HG03196 (cell line): Measurements from ENCODE around the gene MYL2.
"Not testable (repeated sequence)": the region's sequence is repeated elsewhere in the genome, so short reads cannot be mapped to it uniquely, and the experiment has no call there.

ENCODE experiments used
- ATAC-seq: cut with Tn5 transposase; IDR thresholded peaks from one replicate; pipeline ENCODE4 v1.9.1; 2021; ENCODE audit not compliant: unreplicated experiment

MYL2 gene, protein sequence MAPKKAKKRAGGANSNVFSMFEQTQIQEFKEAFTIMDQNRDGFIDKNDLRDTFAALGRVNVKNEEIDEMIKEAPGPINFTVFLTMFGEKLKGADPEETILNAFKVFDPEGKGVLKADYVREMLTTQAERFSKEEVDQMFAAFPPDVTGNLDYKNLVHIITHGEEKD

DNA sequence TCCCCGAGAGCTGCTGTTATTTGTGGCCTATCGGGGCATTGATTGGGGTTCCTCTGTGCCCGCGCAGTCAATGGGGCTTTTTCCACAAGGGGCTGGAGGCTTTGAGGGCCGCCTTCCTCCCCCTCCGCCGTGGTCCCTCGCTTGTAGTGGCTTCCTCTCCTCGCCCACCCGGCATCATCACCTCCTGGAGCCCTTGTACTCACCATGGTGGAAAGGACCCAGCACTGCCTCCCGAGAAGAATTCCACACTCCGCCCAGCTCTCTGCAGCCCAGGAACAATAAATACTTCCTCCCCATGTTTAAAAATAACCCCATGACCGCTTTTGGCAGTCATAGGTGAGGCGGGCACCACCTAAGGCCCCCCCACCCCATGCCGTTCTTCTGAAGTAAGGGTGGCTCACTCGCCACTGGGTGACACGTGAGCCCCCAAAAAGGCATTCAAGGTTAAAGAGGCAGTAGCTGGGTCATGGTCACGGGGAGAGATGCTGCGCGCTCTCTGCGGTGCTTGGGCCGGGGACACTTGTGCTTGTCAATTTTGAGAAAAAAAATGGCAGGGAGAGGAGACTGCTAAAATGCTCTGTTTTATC lies at the start of gene MYL2:
TSS of gene MYL2 (minus strand) at position 256 of the 587 bp plus-strand sequence. CDS start at position 206, 50 bp downstream.
- ATAC-seq = no peak

DNA sequence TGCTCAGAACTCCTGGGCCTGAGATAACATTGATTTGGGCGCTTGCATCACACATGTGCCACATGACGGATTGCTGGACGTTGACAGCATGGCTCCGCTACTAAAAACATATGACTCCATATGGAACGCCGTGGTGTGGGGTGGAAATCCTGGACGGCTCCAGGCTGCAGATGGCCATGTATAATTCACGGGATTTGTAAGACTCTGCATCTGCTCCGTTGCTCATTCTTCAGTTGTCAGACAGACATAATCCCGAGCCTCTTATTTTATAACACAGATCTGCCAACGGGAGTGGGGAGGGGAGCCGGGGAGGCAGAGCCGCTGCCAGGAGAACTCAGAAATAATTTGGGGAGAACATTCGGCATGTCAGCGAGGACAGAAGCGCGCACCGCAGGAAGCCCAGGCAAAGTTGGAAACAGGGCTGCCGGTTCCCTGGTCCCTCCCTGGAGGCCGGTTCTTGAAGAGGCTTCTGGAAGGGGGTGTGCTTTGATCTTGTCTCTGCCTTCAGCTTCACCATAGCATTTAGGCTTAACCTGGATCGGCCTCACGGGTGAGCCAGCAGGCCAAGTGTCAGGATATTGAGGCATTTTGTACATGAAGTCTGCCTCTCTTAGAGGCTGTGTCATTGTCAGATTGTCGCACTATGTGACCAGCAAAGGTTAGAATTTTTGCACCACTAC lies 45.8 kb upstream of the MYL2 start:
- ATAC-seq = no peak

DNA sequence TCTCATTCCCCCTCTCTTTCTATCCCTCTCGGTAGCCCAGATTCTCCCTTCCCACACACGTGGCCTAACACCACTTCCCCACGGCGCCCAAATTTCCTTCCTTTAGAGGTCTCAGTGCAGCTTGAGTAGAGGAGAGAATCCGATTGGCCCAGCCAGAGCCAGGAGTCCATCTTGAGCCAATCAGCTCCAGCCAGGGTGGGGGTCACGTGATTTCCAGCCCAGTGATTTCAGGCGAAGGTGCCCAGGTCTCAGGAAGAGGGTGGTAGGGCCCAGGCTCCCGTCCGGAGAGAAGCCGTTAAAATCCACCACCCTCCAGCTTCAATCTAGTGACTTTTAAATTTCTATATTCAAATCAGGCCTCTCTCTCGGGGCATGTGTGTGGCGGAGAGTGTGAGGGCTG lies 45.2 kb upstream of the MYL2 start:
- ATAC-seq = no peak

DNA sequence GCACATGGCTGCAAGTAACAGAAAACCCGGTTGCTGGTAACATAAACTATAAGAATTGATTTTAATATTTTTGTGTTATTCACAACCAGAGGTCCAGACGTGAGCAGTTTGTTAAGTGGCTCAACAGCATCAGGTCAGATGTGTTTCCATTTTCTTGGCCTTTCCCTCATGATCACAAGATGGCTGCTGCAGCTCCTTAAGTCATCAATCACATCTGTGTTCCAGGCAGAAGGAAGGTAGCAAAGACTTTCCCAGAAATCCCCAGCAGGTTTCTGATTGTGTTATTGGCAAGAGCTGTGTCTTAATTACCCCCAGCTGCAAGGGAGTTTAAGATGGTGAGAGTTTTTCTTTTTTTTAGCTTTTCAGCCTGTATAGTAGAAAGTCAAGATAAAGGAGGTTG lies 40.4 kb upstream of the MYL2 start:
- no peak for ATAC-seq

DNA sequence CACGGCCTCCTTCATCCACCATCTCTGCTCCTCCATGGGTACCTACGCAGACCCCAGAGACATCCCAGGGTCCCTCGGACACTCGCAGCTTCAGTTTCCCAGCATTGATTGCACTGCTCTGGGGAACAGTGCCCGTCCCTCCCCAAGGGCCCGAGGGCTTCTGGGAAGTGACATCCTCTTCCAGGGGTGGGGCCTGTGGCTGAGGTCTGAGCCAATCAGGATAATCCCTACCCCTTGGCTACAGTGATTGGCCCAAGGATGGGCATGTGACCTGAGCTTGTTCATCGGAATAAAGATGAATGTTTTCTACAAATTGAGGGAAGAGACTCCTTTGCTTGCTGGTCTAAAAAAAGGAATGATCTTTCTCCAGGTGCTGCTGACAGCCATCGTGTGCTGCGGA lies 37.3 kb upstream of the MYL2 start:
- no peak for ATAC-seq

DNA sequence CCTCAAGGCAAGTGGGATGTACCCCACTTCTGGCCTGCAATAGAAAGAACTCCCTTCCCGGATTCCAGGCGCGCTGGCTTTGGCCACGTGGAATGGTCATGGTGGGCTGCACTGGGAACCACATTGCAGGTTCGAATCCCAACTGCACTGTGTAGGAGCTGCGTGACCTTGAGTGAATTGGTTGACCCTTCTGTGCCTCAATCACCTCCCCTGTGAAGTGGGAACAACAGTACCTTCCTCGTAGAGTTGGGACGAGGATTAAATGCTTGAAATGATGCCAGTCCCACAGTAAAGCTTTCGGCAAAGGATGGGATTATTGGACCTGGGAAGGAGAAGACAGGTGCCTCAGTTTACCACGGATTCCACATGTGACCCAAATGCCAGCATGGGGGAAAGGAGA lies 36.8 kb upstream of the MYL2 start:
- no peak for ATAC-seq

DNA sequence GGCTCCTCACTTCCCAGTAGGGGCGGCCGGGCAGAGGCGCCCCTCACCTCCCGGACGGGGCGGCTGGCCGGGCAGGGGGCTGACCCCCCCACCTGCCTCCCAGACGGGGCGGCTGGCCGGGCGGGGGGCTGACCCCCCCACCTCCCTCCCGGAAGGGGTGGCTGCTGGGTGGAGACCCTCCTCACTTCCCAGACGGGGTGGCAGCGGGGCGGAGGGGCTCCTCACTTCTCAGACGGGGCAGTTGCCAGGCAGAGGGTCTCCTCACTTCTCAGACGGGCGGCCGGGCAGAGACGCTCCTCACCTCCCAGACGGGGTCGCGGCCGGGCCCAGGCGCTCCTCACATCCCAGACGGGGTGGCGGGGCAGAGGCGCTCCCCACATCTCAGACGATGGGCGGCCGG lies 30.5 kb upstream of the MYL2 start:
- not testable (repeated sequence) for ATAC-seq

DNA sequence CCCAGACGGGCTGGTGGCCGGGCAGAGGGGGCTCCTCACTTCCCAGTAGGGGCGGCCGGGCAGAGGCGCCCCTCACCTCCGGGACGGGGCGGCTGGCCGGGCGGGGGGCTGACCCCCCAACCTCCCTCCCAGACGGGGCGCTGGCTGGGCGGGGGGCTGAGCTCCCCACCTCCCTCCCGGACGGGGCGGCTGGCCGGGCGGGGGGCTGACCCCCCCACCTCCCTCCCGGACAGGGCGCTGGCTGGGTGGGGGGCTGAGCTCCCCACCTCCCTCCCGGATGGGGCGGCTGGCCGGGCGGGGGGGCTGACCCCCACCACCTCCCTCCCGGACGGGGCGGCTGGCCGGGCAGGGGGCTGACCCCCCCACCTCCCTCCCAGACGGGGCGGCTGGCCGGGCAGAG lies 30.1 kb upstream of the MYL2 start:
- not testable (repeated sequence) for ATAC-seq

DNA sequence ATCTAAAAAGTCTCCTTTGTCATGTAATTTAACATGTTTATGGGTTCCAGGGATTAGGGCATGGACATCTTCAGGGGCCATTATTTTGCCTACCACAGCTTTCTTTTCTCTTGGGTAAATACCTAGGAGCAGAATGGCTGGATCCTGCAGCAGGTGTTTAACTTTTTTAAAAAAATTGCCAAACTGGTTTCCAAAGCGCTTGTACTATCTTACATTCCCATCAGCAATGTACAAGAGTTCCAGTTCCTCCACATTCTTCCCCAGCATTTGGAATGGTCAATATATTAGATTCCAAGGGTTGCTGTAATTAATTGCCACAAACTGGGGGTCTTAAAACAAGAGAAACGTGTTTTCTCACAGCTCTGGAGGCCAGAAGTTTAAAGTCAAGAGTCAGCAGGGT lies 27.7 kb upstream of the MYL2 start:
- ATAC-seq = no peak

DNA sequence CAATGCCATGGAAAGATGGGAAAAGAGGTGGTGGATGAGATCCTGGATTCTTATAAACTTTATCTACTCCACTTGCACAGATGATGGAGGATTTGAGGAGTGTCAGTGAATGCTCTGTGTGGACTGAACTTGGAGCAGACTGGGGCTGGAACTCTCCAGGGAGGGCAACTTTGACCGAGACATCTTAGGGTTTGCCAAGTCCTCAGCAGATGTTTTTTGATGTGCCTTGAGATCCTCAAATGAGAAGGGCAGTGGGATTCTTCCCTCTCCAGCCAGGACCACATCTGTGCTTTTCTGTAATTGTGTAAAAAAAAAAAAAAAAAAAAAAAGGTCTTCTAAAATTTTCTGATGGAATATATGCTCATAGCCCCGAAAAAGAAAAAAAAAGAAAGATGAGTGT lies 23.0 kb upstream of the MYL2 start:
- ATAC-seq = no peak

DNA sequence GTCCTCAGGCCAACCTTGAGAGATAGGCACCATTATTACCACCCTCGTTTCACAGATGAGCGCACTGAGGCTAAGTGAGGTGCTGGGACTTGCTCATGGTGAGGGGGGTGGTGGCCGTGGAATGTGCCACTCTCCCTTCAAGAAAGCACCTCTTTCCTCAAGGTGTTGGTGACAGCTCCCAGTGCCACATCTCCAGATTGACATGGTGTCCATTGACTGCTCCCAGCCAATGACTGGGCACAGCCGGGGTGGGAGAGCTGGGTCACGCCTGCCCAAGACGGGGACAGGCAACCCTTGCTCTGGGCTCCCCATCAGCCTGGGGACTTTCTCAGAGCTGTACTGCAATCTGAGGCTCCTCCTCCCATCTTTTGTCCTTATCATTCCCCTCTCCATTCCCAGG lies 21.0 kb upstream of the MYL2 start:
- ATAC-seq = no peak

DNA sequence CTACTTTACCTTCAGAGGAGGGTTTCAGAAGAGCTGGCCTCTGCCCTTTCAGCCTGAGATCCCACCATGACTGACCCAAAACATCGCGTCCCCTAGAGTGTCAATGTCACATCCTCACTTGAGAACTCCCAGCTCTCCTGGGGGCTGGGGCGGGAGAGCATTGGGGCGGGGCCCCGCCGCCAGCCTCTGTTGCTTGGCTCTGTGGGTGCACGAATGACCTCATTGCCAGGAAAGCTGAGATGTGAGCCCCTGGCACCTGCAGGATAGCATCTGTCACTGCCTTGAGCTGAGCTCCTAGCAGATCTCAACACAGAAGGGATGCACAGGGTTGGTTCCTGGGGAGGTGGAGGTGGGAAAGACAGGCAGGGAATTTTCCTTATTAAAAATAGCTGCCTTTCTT lies 20.6 kb upstream of the MYL2 start:
- no peak for ATAC-seq

DNA sequence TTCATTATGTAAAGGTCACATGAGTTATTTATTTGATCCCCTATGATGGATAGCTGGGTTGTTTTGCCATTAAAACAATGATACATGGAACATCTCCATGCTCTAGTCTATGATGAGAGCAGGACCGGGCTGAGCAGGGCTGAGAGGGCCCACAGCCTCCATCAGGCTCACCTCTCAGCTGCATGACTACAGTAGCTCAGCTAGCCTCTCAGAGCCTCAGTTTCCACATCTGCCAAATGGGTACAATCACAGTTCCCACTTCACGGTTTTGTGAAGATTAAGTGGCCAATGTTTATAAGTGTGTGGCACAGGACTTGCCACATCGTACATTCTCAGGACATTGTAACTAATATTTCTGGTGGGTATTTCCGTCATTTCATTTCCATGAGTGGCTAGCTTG lies 19.9 kb upstream of the MYL2 start:
- ATAC-seq = no peak

DNA sequence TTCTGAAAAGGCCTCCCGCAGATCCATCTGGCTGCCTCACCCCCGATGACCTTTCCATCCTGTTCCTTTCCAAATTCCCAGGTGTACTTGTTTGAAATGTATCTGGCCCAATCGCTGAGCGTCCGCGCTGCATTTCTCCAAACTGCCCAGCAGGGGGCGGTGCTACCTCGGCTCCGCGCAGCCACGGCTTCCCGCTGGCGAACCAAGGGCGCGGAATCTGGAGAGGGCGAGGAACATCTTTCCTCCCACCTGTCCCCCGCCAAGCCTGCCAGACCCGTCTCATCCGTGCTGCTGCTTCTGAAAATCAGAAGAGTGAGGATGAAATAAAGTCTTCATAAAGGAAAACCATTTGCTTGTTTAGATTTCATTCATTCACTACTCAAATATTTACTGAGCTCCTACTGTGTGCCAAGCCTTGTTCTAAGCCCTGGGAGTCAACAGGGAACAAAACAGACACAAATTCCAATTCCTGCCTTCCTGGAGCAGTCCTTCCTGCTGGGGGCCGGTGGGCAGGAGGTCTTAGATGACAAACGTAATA lies 16.8 kb upstream of the MYL2 start:
- no peak for ATAC-seq

DNA sequence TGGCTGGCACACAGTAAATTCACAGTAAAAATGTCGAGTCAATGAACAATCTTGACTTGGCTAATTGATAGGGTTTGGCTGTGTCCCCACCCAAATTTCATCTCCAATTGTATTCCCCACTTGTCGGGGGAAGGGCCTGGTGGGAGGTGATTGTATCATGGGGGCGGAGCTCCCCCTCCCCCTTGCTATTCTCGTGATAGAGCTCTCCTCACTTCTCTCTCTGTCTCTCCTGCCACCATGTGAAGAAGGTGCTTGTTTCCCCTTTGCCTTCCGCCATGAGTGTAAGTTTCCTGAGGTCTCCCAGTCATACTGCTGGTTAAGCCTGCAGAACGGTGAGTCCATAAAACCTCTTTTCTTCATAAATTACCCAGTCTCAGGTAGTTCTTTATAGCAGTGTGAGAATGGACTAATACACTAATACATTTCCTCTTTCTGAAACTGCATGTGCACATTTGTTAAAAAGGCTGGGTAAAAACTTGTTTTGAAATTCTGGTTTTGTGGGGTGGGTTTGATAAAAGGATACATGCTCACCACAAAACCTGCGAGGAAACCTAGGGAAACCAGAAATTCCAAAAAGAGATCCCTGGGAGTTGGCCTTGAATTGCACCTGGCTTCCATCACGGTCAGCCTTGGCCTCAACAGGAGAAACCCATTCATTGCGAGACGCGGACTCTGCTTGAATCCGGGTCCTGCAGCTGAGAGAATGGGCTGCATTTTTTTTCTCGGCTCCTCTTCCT lies 16.2 kb upstream of the MYL2 start:
- ATAC-seq = no peak

DNA sequence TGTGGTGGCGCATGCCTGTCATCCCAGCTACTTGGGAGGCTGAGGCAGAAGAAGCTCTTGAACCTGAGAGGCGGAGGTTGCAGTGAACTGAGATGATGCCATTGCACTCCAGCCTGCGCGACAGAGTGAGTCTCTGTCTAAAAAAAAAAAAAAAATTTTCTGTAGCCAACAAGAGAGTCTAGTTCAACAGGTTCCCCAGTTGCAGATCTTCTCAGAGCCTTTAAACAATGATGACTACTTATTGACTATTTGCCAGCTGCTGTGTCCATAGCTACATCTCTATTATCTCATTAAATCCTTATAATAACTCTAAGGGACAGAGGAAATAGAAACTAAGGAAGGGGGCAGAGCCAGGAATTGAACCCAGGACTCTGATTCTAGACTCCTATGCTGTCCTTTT lies 15.2 kb upstream of the MYL2 start:
- ATAC-seq = no peak

DNA sequence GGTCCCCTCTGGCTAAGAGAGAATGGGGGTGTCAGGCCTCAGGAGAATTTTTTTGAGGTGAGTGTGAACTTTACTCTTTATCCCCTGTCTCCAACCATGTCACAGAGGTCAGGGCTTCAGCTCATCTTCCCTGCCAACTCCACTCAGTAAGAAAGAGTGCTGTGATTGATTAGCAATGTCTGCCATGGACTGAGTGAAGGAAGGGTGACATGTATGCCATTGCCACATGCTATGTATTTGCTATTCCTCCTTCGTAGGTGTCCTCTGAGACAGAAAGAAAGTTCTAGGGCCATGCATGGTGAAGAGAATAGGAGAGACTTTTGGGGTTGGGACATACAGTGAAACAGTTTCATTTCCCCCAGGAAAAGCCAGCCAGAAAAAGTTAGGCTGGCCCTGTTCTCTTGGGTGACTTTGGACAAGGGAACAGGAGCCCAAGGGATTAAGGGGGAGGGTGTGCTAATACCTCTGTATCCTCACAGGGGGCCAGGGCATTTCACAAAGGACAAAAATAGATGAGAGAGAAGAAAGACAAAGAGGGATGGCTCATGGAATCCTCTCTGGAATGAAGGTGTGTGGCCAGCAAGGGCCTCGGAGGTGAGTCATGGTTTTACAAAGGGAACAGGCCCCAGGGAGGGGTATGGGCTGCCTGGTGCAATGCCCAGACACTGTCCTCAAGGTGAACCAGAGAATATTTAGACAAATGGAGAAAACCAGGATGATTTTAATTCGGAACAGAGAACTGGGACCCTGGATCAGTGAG lies 13.9 kb upstream of the MYL2 start:
- ATAC-seq = no peak

DNA sequence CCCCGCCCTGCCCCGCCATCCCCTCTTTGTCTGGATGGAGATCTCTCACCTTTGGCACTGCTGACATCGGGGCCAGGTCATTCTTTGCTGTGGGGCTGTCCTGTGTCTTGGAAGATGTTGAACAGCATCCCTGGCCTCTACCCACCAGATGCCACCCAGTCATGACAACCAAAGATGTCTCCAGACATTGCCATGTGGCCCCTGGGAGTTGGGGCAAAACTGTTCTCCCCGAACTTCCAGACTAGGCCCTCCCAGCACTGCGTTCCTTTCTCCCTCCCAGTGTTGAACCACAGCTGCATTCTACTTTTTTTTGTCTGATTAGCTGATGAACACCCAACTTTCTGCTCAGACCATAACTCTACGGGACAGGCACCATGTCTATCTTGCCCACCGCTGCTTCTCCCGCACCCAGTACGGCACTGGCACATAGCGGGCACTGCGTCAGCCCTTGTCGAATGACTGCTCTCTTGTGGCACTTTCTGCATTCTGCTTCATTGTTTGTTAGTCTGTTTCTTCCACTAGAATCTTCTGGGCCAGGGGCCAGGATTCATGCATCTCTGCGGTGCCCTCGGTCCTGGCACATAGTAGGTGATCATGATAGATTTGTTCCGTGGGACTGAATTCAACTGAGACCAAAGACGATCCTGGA lies 13.1 kb upstream of the MYL2 start:
- ATAC-seq = no peak

DNA sequence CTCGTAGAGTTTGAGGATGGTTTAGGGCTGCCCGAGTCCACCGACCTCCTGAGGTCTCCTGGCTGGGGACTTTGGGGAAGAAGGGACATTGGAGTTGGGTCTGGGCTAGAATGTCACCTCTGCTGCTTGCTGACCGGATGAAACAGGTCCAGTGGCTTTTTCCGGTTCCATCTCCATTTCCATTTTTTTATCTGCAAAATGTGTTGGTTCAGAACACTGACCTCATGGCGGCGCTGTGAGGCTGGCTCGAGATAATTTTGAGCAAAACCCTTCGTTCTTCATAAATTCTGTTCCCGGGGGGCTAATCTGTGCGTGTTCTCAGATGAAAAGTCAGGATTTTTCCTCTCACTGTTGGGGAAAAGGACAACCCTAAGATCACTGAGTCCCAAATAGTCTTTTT lies 11.7 kb upstream of the MYL2 start:
- ATAC-seq = no peak

DNA sequence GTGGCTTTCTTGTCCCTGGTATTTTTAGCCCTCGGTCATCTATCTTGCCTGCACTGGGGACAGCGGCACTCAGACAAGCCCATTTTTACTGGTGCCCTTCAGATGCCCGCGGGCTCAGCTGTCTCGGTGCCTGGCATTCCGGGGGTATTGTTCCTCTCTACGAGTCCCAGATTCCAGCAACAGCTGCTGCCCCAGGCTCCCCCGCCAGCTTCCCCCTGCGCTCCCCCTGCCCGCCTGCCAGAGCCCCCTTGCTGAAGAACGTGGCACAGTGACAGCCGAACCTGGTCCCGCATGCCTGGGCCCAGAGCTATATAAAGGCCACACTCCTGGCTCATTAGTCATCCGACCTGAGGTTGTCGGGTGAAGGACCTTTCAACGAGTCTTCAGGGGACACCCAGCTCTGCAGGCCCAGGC lies 10.9 kb upstream of the MYL2 start:
- ATAC-seq = no peak
